ENCODE results near the gene TMEM79. TPM values are rescaled to one million over a fixed set of nuclear protein-coding genes. Genes with fewer than 3 reads are reported as not detected.

TMEM79 gene
- total RNA-seq (2014; rRNA removed; shearing (Covaris generic)) (0.66 and 0.97 TPM in 2 replicates), polyA plus RNA-seq (2016; fragmentation: Nextera tagmentation; extraction: Ambion mirVana) (1.3 and 1.5 TPM in 2 replicates)
- long read RNA-seq, partial matches to known transcripts: 1 of 1 reads
- long read RNA-seq, other reads (novel, unspliced or antisense): 0 of 1 reads

GRCh38 chr1:156284112-156284511 is at the start of gene TMEM79:
Gene TMEM79 (plus strand): TSS chr1:156284325. CDS start chr1:156285227, 902 bp downstream.
- Histone ChIP-seq H3K4me3 (peak within 1 kb of the TSS; percentile 83), H3K27me3 (ENCODE audit: insufficient read depth) (no peaks in the 10 kb centered on the region), H3K9me2 (ENCODE audit: insufficient read depth) (no peaks in the 10 kb centered on the region), H3K36me3 (ENCODE audit: insufficient read depth) (0 out of 2 replicates have a peak, but pooled peaks cover 6% of the 10 kb centered on the region), H2AFZ (peak within 1 kb of the TSS; percentile 95), H3K4me1 (ENCODE audit: insufficient read depth) (peaks cover 16% of the 10 kb centered on the region), H3K4me2 (peak within 1 kb of the TSS; percentile 88), H3F3A (replicated peaks; ENCODE audit: low read depth) (peaks cover 12% of the 10 kb centered on the region; the same call in 1 of the 2 replicates), H3K27ac (ENCODE audit: low read depth) (peak within 1 kb of the TSS; percentile 79), H4K20me1 (replicated peaks; ENCODE audit: insufficient read depth) (peaks cover 25% of the 10 kb centered on the region), H3K79me2 (replicated peaks; ENCODE audit: insufficient read depth) (peaks cover 32% of the 10 kb centered on the region)
- peak; percentile 27 for DNase-seq (ENCODE audit: low spot score)
- Mint-ChIP-seq H3K9me3 (no peaks in the 10 kb centered on the region), H3K4me3 (peak within 1 kb of the TSS; percentile 98), H3K27me3 (ENCODE audit: insufficient read depth, low read depth, poor library complexity) (peaks cover 9% of the 10 kb centered on the region), H3K36me3 (ENCODE audit: low read depth) (no peaks in the 10 kb centered on the region; the same call in 1 of the 3 replicates), H3K4me1 (peaks cover 19% of the 10 kb centered on the region), H3K27ac (peak within 1 kb of the TSS; percentile 93)
- no peak for ATAC-seq
- TF ChIP-seq JUNB (IDR thresholded peaks at IDR 0.05; ENCODE audit: unreplicated experiment) (no peak), ETS1 (IDR thresholded peaks at IDR 0.05) (no peak), CTCF (conservative IDR thresholded peaks at IDR 0.05; ENCODE audit: low read depth in 2 of 2) (no peak), EZH2phosphoT487 (IDR thresholded peaks at IDR 0.05; ENCODE audit: unreplicated experiment) (no peak), ZNF462 (CRISPR knock-in tag; IDR thresholded peaks at IDR 0.05) (no peak), ZNF114 (CRISPR knock-in tag; IDR thresholded peaks at IDR 0.05) (no peak), CREB1 (CRISPR knock-in tag; IDR thresholded peaks at IDR 0.05; ENCODE audit: low read depth) (no peak), STAT1 (IDR thresholded peaks at IDR 0.05; ENCODE audit: unreplicated experiment) (no peak), ZNF331 (CRISPR knock-in tag; IDR thresholded peaks at IDR 0.05; ENCODE audit: low read depth) (no peak), EZH2 (IDR thresholded peaks at IDR 0.05; ENCODE audit: low read depth, unreplicated experiment) (no peak), REST (IDR thresholded peaks at IDR 0.05; ENCODE audit: unreplicated experiment) (no peak), POLR2AphosphoS5 (IDR thresholded peaks at IDR 0.05; ENCODE audit: low read depth) (no peak), NANOG (IDR thresholded peaks at IDR 0.05; ENCODE audit: borderline replicate concordance) (no peak)

All from GM23338 (cell line).